Stimulated activated CD8-positive, alpha-beta memory T cell treated with anti-CD3 and anti-CD28 coated beads, Interleukin-4, amount 100 ng/mL, for 24 hours (primary cell): ENCODE data around the gene ZNF385A.

Experiments
- DNase-seq: peaks from one replicate; pipeline ENCODE4 v3.0.0-alpha.2; 2020; ENCODE audit warnings: low read depth

Gene ZNF385A

GRCh38 chr12:54392485-54393206, 8.1 kb upstream of the ZNF385A start:
- DNase-seq: no peak

- peak; percentile 61 for DNase-seq
Measured at GRCh38 chr12:54390668-54391551, 6.4 kb upstream of the ZNF385A start.

- DNase-seq: no peak
Measured at GRCh38 chr12:54390176-54390667, 5.7 kb upstream of the ZNF385A start.

- DNase-seq: no peak
Measured at GRCh38 chr12:54389607-54390175, 5.2 kb upstream of the ZNF385A start.

- no peak for DNase-seq
Measured at GRCh38 chr12:54389134-54389508, 4.6 kb upstream of the ZNF385A start.

GRCh38 chr12:54388237-54389133, 4.0 kb upstream of the ZNF385A start:
- DNase-seq: no peak

GRCh38 chr12:54387114-54387467, 2.6 kb upstream of the ZNF385A start:
- DNase-seq: no peak

GRCh38 chr12:54386403-54387113, 2.0 kb upstream of the ZNF385A start:
- no peak for DNase-seq

- DNase-seq: no peak
Measured at GRCh38 chr12:54385251-54385914, 850 bp upstream of the ZNF385A start.

- no peak for DNase-seq
Measured at GRCh38 chr12:54383041-54383609, 1.4 kb downstream of the ZNF385A start.

- DNase-seq: no peak
Measured at GRCh38 chr12:54381136-54381535, 3.4 kb downstream of the ZNF385A start.

- DNase-seq: peak; percentile 81
Measured at GRCh38 chr12:54379398-54380201, 4.9 kb downstream of the ZNF385A start.

GRCh38 chr12:54378796-54379397, 5.6 kb downstream of the ZNF385A start:
- DNase-seq: no peak

- DNase-seq: no peak
Measured at GRCh38 chr12:54377797-54378515, 6.6 kb downstream of the ZNF385A start.

GRCh38 chr12:54377007-54377406, 7.5 kb downstream of the ZNF385A start:
- DNase-seq: no peak

GRCh38 chr12:54376596-54376995, 7.9 kb downstream of the ZNF385A start:
- DNase-seq: no peak

GRCh38 chr12:54375259-54375579, 9.3 kb downstream of the ZNF385A start:
- no peak for DNase-seq

GRCh38 chr12:54374562-54375258, 9.8 kb downstream of the ZNF385A start:
- no peak for DNase-seq
